Parathyroid adenoma (tissue), 2 donors: ENCODE measurements around the gene XYLT1.

Experiments used
- H2AFZ ChIP-seq: fragments of 300-600 bp; sonication (generic); one replicate; pipeline ENCODE4 v1.7.0; 2017; ENCODE audit warnings: antibody characterized with exemption, mild to moderate bottlenecking
- H3K27ac ChIP-seq: fragments of 300-600 bp; sonication (generic); one replicate; pipeline ENCODE4 v1.7.0; 2017
- H3K27me3 ChIP-seq: fragments of 300-600 bp; sonication (generic); one replicate; pipeline ENCODE4 v1.7.0; 2017; ENCODE audit warnings: low read length; ENCODE audit not compliant: control insufficient read depth, insufficient read depth
- H3K36me3 ChIP-seq: fragments of 300-600 bp; sonication (generic); one replicate; pipeline ENCODE4 v1.7.0; 2017; ENCODE audit warnings: low read length; ENCODE audit not compliant: control insufficient read depth, insufficient read depth
- H3K4me1 ChIP-seq: fragments of 300-600 bp; sonication (generic); one replicate; pipeline ENCODE4 v1.7.0; 2017; ENCODE audit warnings: control low read depth
- H3K4me2 ChIP-seq: fragments of 300-600 bp; sonication (generic); one replicate; pipeline ENCODE4 v1.7.0; 2017; ENCODE audit warnings: low read length
- H3K4me3 ChIP-seq: fragments of 300-600 bp; sonication (generic); one replicate; pipeline ENCODE4 v1.7.0; 2017; ENCODE audit warnings: low read depth, low read length
- H3K79me2 ChIP-seq: fragments of 300-600 bp; sonication (generic); one replicate; pipeline ENCODE4 v1.7.0; 2017; ENCODE audit warnings: control low read depth
- H3K9ac ChIP-seq: fragments of 300-600 bp; sonication (generic); one replicate; pipeline ENCODE4 v1.7.0; 2017; ENCODE audit warnings: mild to moderate bottlenecking
- H3K9me3 ChIP-seq: fragments of 300-600 bp; sonication (generic); one replicate; pipeline ENCODE4 v1.7.0; 2017; ENCODE audit warnings: low read length; ENCODE audit not compliant: control insufficient read depth
- TF ChIP-seq, protein P1 (sequence below): fragments of 300-600 bp; sonication (generic); IDR thresholded peaks from one replicate; pipeline ENCODE4 v1.7.0; 2017; ENCODE audit warnings: antibody characterized with exemption, mild to moderate bottlenecking
- donor health status: primary hyperparathyroidism.

Gene XYLT1

DNA sequence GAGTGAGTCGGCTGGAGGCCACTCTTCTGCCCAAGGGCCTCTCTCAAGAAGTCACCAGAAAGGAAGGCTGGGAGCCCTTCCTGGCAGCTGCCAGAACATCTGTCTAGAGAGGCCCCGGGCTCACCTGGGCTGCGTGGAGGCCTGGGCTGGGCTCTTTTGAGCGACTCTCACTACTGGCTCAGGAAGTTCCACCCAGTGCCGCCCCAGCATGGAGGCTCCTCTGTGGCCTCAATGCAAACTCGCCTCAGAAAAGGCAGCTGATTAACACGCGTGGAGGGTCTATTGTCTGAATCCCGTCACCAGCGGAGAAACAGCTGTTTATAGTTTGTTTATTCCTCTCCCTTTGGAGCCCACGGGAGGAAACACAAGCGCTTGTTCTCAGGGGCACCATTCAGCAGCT, 25.3 kb downstream of the XYLT1 start:
- Histone ChIP-seq H3K27ac (no peak overlapping the region), H3K36me3 (no peaks in the 10 kb centered on the region), H3K27me3 (no peaks in the 10 kb centered on the region), H3K9me3 (no peaks in the 10 kb centered on the region), H3K79me2 (peaks cover 7% of the 10 kb centered on the region), H3K4me3 (no peak overlapping the region), H3K4me1 (no peaks in the 10 kb centered on the region), H3K4me2 (no peak overlapping the region), H2AFZ (no peak overlapping the region), H3K9ac (no peak overlapping the region)
- TF ChIP-seq, protein P1, sequence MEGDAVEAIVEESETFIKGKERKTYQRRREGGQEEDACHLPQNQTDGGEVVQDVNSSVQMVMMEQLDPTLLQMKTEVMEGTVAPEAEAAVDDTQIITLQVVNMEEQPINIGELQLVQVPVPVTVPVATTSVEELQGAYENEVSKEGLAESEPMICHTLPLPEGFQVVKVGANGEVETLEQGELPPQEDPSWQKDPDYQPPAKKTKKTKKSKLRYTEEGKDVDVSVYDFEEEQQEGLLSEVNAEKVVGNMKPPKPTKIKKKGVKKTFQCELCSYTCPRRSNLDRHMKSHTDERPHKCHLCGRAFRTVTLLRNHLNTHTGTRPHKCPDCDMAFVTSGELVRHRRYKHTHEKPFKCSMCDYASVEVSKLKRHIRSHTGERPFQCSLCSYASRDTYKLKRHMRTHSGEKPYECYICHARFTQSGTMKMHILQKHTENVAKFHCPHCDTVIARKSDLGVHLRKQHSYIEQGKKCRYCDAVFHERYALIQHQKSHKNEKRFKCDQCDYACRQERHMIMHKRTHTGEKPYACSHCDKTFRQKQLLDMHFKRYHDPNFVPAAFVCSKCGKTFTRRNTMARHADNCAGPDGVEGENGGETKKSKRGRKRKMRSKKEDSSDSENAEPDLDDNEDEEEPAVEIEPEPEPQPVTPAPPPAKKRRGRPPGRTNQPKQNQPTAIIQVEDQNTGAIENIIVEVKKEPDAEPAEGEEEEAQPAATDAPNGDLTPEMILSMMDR, result no peak

DNA sequence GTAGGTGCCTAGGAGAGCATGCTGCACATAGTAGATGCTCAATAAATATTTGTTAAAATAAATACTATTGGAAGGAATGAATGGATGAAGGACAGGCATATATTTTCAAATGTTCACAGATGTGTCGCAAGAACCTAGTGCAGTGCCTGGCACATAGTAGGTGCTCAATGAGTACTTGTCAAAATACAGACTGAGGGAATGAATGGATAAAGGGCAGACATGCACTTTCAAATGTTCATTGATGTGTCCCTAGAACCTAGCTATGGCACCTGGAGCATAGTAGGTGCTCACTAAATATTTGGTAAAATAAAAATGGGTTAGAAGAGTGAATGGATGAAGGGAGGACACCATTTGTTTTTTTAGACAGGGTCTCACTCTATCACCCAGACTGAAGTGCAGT, 26.1 kb downstream of the XYLT1 start:
- Histone ChIP-seq H2AFZ (no peak overlapping the region), H3K27me3 (no peaks in the 10 kb centered on the region), H3K4me2 (no peak overlapping the region), H3K79me2 (peaks cover 7% of the 10 kb centered on the region), H3K4me1 (no peaks in the 10 kb centered on the region), H3K9me3 (no peaks in the 10 kb centered on the region), H3K36me3 (no peaks in the 10 kb centered on the region), H3K9ac (no peak overlapping the region), H3K4me3 (no peak overlapping the region), H3K27ac (no peak overlapping the region)
- TF ChIP-seq, protein P1, result no peak

DNA sequence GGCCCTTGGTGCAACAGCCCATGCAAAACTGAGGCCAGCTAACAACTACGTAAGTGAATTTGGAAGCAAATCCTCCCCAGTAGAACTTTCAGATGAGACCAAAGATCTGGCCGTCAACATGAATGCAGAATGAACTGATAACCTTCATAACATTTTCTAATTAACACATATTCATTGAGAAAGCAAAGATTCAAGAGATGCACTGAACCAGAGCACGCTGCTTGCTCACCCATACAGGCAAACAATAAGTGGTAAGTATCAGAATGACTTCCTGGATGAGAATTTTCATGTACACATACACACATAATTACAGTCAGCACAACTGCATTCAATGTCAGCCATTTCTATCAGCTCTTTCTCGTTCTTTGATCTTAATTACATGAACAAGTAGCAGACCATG, 30.6 kb downstream of the XYLT1 start:
- no peaks in the 10 kb centered on the region for H3K9me3 ChIP-seq
- H2AFZ ChIP-seq, result no peak overlapping the region
- no peaks in the 10 kb centered on the region for H3K36me3 ChIP-seq
- TF ChIP-seq, protein P1, result no peak
- H3K27ac ChIP-seq, result no peak overlapping the region
- no peak overlapping the region for H3K4me3 ChIP-seq
- no peak overlapping the region for H3K4me2 ChIP-seq
- H3K79me2 ChIP-seq, result no peaks in the 10 kb centered on the region
- H3K9ac ChIP-seq, result no peak overlapping the region
- H3K27me3 ChIP-seq, result no peaks in the 10 kb centered on the region
- H3K4me1 ChIP-seq, result no peaks in the 10 kb centered on the region

DNA sequence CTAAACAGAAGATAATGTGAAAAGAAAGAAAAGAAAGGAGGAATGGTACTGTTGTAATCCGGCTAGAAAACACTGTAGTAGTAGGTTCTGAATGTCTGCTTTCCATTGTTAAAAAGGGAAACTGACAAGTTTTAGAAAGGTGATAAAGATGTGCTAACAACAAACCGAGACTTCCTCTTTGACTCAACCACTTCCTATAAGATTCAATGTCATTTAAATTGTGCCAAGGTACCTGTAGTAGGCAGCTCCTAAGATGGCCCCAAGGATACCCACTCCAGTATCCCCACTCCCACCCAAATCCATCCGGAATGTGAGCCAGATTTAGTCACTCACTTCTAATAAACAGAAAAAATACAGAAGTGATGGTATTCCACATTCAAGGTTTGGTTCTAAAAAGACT, 31.2 kb downstream of the XYLT1 start:
- no peak overlapping the region for H3K27ac ChIP-seq
- H3K4me2 ChIP-seq, result no peak overlapping the region
- no peaks in the 10 kb centered on the region for H3K79me2 ChIP-seq
- no peak overlapping the region for H2AFZ ChIP-seq
- no peaks in the 10 kb centered on the region for H3K36me3 ChIP-seq
- no peak overlapping the region for H3K9ac ChIP-seq
- no peaks in the 10 kb centered on the region for H3K9me3 ChIP-seq
- no peak overlapping the region for H3K4me3 ChIP-seq
- TF ChIP-seq, protein P1, result no peak
- H3K4me1 ChIP-seq, result no peaks in the 10 kb centered on the region
- no peaks in the 10 kb centered on the region for H3K27me3 ChIP-seq

DNA sequence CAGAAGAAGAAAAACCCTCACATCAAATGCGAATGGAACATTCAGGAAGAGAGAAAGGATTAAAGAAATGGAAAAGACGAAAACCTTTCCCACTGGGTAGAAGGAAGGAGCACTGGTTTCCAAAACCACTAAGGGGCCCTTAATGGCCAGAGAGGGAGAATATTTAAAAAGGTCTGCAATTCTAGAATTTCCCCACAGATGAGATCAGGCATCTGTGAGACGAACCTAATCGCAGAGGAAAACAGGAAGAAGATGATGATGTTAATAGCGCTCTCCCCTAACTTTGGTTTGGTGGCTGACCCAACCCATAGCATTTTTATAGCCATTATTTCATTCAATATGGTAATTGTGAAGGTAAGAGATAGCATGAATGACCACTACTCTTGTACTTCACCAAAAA, 32.8 kb downstream of the XYLT1 start:
- H3K9me3 ChIP-seq, result no peaks in the 10 kb centered on the region
- H3K79me2 ChIP-seq, result no peaks in the 10 kb centered on the region
- H3K27me3 ChIP-seq, result no peaks in the 10 kb centered on the region
- no peak overlapping the region for H3K4me3 ChIP-seq
- no peak overlapping the region for H3K9ac ChIP-seq
- H3K4me2 ChIP-seq, result no peak overlapping the region
- no peaks in the 10 kb centered on the region for H3K36me3 ChIP-seq
- TF ChIP-seq, protein P1, result no peak
- no peak overlapping the region for H2AFZ ChIP-seq
- H3K4me1 ChIP-seq, result no peaks in the 10 kb centered on the region
- H3K27ac ChIP-seq, result no peak overlapping the region
